Fibroblast of gingiva (primary cell): Measurements from ENCODE around the gene SLC25A47.

Source experiments
- DNase-seq: peaks from one replicate; pipeline ENCODE4 v3.0.0-alpha.2; 2011; ENCODE audit warnings: low read depth

SLC25A47 gene

GRCh38 chr14:100375963-100376735, 53.0 kb downstream of the SLC25A47 start, which contains the start of gene WDR25:
WDR25 (plus strand) TSS chr14:100376485.
- peak; percentile 98 for DNase-seq

GRCh38 chr14:100376751-100377171, 53.6 kb downstream of the SLC25A47 start:
- peak; percentile 18 for DNase-seq
